ENCODE results near the gene NFKBIB. TPM values are rescaled to one million over a fixed set of nuclear protein-coding genes. Genes with fewer than 3 reads are reported as not detected.
A peak's percentile ranks its signal among the peaks of the same experiment; 100 is the strongest.

NFKBIB gene
- total RNA-seq, 1 experiment from 2014 or later, result 33.8 TPM

DNA sequence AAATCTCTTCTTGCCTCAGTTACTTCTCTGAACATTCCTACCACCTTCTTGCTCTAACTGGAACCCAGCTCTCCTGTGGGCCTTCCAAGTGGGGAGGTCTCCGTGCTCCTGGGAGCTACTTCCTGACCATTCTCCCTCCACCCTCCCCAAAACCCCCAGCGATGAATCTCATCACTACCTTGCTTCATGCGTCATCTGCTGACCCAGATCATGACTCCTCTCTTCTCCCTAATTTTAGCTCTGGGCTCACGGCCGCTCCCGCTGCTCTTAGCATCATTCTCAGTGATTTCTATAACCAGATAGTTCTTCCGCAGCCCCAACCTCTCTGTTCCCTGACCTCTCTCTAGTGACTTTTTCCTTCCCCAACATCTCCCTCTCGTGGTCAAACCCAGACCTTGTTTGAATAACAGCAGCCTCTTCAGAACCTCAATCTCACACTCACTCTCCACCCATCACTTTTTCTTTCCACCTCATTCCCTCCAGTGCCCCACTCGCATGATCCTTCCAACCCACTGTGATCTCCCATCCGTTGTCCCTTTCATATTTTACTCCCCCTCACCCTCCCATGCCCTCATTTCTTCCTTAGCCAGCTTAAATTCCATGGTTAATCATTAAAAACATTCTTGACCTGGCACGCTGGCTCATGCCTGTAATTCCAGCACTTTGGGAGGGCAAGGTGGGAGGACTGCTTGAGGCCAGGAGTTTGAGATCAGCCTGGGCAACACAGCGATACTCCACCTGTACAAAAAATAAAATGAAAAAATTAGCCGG is 52.8 kb downstream of the NFKBIB start:
- no peak overlapping the region for H3K9ac ChIP-seq (ENCODE audit: extremely low read depth, insufficient read length, low read length)
- no peaks in the 10 kb centered on the region for H3K79me2 ChIP-seq (ENCODE audit: insufficient read depth, low read length)
- H3K9me3 ChIP-seq (ENCODE audit: control insufficient read depth, low read depth, low read length), result no peaks in the 10 kb centered on the region
- no peaks in the 10 kb centered on the region; the same call in 1 of the 2 replicates for H3K4me1 ChIP-seq (ENCODE audit: insufficient read depth, low read length)
- no peak overlapping the region for H3K14ac ChIP-seq (ENCODE audit: insufficient read depth, low read length)
- H4K20me1 ChIP-seq (ENCODE audit: control insufficient read depth, insufficient read depth, insufficient read length), result no peaks in the 10 kb centered on the region
- no peak overlapping the region for H2BK15ac ChIP-seq (ENCODE audit: low read depth, low read length)
- H4K91ac ChIP-seq (ENCODE audit: insufficient read length, low read depth, low read length), result no peak overlapping the region
- peak; percentile 50 for DNase-seq
- no peak overlapping the region for H2BK20ac ChIP-seq (ENCODE audit: low read depth, low read length, poor library complexity, severe bottlenecking)
- H2BK5ac ChIP-seq (ENCODE audit: insufficient read length, low read length), result no peak overlapping the region
- no peaks in the 10 kb centered on the region for H3K27me3 ChIP-seq (ENCODE audit: insufficient read depth, low read length)
- no CpG with 5 or more reads among the region's 13 CpGs for WGBS (ENCODE audit: extremely low coverage, insufficient read length, low lambda C conversion rate)
- Mint-ChIP-seq H3K27ac (peak overlapping the region in 1 of 3 experiments; percentile 48; a peak in 4 of 7 replicates), H3K9me3 (no peaks in the 10 kb centered on the region; a peak in 1 of 5 replicates), H3K27me3 (ENCODE audit: low read depth) (peaks cover 9% of the 10 kb centered on the region), H3K4me3 (0 out of 5 replicates have a peak overlapping the region, but pooled peaks of 1 of the 2 experiments have one; percentile 2), H3K36me3 (ENCODE audit: insufficient read depth in 1 of 3, low read depth in 3 of 3) (peaks cover 5 to 25% (median 24%) of the 10 kb centered on the region in 3 experiments; a peak in 5 of 7 replicates), H3K4me1 (peaks cover 16% of the 10 kb centered on the region in 2 experiments)
- TF ChIP-seq, protein P1, sequence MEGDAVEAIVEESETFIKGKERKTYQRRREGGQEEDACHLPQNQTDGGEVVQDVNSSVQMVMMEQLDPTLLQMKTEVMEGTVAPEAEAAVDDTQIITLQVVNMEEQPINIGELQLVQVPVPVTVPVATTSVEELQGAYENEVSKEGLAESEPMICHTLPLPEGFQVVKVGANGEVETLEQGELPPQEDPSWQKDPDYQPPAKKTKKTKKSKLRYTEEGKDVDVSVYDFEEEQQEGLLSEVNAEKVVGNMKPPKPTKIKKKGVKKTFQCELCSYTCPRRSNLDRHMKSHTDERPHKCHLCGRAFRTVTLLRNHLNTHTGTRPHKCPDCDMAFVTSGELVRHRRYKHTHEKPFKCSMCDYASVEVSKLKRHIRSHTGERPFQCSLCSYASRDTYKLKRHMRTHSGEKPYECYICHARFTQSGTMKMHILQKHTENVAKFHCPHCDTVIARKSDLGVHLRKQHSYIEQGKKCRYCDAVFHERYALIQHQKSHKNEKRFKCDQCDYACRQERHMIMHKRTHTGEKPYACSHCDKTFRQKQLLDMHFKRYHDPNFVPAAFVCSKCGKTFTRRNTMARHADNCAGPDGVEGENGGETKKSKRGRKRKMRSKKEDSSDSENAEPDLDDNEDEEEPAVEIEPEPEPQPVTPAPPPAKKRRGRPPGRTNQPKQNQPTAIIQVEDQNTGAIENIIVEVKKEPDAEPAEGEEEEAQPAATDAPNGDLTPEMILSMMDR (conservative IDR thresholded peaks at IDR 0.05), result peak; percentile 64
- no peak overlapping the region for H3K27ac ChIP-seq (ENCODE audit: insufficient read length, low read depth, low read length)
- no peak overlapping the region for H2AFZ ChIP-seq (ENCODE audit: low read length)
- no peak overlapping the region for H3K4ac ChIP-seq (ENCODE audit: low read depth, low read length)
- no peaks in the 10 kb centered on the region for H3K23me2 ChIP-seq (ENCODE audit: insufficient read length, low read depth, low read length, poor library complexity, severe bottlenecking)
- H3K4me2 ChIP-seq (ENCODE audit: insufficient read depth, insufficient read length, low read length), result no peak overlapping the region
- no peaks in the 10 kb centered on the region for H3K79me1 ChIP-seq (ENCODE audit: insufficient read depth, low read depth, low read length, poor library complexity, severe bottlenecking)
- no peak overlapping the region for H3T11ph ChIP-seq (ENCODE audit: low read length)
- no peak overlapping the region for H2AK5ac ChIP-seq (ENCODE audit: insufficient read length, low read length)
- no peak overlapping the region for H4K5ac ChIP-seq (ENCODE audit: insufficient read length, low read depth, low read length)
- no peak overlapping the region for H3K18ac ChIP-seq (ENCODE audit: insufficient read length, low read depth, low read length)
- H2BK120ac ChIP-seq (ENCODE audit: low read depth, low read length, poor library complexity, severe bottlenecking), result no peak overlapping the region
- no peak overlapping the region for H3K23ac ChIP-seq (ENCODE audit: insufficient read length, low read depth, low read length)
- H3K56ac ChIP-seq (ENCODE audit: insufficient read length, low read depth, low read length), result no peak overlapping the region
- no peak overlapping the region for H4K8ac ChIP-seq (replicated peaks; ENCODE audit: insufficient read length, low read depth, low read length)
- H2BK12ac ChIP-seq (ENCODE audit: insufficient read length, low read depth, low read length), result no peak overlapping the region
